Measurements from ENCODE around the gene FZD1.
"Not testable (repeated sequence)": the region's sequence is repeated elsewhere in the genome, so short reads cannot be mapped to it uniquely, and the experiment has no call there.

FZD1 gene

GRCh38 chr7:91295576-91295975 is 31.3 kb downstream of the FZD1 start:
- no peak for DNase-seq (ENCODE audit: low read depth, low spot score)

DNA sequence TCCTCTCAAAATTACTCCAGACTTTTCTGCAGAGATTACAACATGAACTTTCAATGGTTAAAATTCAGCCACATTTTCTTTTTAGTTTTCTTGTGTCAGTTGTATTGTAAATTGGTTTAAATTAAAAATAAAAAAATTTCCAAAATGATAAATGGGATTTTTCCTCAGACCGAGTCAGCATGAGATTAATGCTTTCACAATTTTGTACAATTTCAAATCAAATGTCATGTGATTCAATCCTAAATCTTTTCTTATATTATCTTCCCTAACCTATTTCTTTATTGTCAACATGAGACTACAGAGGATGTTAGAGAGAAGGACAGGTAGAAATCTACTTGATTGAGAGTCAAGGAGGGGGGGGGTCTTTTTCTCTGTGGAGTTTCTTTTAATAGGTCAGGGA is 33.7 kb downstream of the FZD1 start:
- no peak for DNase-seq (ENCODE audit: low read depth, low spot score)

GRCh38 chr7:91299952-91300775 is 35.9 kb downstream of the FZD1 start:
- no peak for DNase-seq (ENCODE audit: low read depth, low spot score)

DNA sequence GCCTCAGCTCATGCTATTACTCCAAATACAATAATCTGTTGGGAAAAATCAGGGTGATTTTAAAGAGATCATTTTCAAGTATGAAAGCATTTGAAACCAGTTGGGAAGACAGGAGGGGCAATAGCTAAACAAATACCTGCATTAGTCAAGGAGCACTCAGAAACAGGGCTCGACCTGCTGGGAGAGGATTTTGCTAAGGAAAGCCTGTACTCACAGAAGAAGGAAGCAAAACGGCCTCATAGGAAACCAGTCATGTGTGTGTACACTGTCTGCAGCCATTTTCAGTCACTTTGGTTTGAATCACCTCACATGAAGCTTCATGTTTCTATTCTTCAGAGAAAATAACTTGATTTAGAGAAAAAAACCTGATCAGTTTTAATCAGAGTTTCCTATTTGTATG is 38.6 kb downstream of the FZD1 start:
- DNase-seq (ENCODE audit: low read depth, low spot score), result no peak

DNA sequence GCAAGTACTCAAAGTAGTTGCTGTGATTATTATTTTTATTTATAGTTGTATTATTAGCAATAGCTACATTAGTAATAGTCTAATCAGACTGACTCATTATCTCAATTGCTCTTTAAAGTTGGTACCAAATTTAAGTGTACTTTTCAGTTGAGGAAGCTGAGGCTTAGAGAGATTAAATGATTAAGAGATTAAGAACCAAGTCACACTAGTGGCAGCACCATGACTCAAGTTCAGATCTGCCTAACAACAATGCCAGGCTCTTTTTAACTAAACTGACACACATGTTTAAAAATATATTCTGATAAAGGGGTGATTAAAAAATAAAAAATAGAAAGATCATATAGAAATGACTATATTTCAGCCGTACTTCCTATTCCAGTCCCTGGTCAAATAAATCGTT is 42.0 kb downstream of the FZD1 start:
- no peak for DNase-seq (ENCODE audit: low read depth, low spot score)

- no peak for DNase-seq (ENCODE audit: low read depth, low spot score)
Measured at GRCh38 chr7:91307467-91307866, 43.2 kb downstream of the FZD1 start.

- DNase-seq (ENCODE audit: low read depth, low spot score), result not testable (repeated sequence)
Measured at GRCh38 chr7:91308191-91308590, 44.0 kb downstream of the FZD1 start.

DNA sequence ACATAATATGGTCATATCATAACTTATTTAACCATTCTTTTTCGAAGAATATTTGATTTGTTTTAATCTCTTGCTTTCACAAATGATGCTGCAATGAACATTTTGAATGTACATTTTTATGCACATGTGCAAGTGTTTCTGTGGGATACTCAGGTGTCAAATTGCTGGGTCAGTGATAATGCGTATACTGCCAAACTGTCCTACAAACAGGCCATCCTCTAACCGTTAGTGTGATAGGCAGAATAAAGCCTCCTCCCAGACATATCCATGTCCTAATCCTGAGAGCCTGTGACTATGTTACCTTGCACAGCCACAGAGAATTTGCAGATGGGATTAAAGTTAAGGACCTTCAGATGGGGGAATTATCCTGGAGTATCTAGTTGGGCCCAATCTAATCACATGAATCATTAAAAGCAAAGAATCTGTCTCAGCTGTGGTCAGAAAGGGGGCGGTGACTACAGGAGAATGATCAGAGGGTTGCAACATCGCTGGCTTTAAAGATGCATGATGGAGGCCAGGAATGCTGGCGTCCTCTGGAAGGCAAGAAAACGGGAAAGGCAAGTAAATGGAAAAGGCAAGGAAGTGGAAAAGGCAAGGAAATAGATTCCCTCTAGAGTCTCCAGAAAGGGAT is 46.7 kb downstream of the FZD1 start:
- DNase-seq (ENCODE audit: low read depth, low spot score), result peak; percentile 45

GRCh38 chr7:91311839-91312238 is 47.6 kb downstream of the FZD1 start:
- no peak for DNase-seq (ENCODE audit: low read depth, low spot score)

DNA sequence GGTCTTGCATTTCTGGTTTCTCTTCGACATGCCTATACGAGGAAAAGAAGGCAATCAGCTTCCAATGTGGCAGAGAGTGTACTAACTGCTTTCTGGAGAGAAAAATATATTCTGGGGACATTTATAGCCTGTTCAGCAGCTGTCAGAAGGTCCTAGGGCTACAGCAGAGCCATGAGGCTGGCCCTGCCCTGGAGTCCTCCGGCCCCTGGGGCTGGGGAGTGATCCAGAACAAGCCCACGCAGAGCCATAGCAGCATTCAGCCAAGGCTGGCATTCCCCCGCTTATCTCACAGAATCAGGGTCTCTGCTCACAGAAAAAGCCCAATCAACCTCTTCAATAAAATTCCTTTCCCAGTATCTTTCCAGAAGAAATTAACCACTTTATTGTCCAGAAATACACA is 48.9 kb downstream of the FZD1 start:
- DNase-seq (ENCODE audit: low read depth, low spot score), result no peak

- DNase-seq (ENCODE audit: low read depth, low spot score), result no peak
Measured at GRCh38 chr7:91314591-91315323, 50.5 kb downstream of the FZD1 start.

DNA sequence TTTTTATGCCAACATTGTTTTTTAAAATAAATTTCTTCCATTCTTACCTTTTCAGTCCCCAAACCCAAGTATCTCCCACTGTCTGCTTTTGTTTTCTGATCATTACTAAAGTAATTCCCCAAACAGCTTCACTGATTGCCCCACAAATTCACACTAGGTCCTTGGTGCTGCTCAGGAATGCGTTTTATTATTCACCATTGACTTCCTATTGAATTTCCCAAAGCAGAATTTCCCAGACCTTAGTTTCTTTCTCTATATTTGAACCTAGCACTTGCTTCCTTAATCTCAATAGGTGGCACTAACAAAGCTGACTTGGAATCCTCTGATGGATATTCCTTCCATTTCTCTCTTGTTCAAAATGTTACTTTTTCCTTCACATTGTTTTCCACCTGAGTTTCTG is 52.2 kb downstream of the FZD1 start:
- no peak for DNase-seq (ENCODE audit: low read depth, low spot score)

DNA sequence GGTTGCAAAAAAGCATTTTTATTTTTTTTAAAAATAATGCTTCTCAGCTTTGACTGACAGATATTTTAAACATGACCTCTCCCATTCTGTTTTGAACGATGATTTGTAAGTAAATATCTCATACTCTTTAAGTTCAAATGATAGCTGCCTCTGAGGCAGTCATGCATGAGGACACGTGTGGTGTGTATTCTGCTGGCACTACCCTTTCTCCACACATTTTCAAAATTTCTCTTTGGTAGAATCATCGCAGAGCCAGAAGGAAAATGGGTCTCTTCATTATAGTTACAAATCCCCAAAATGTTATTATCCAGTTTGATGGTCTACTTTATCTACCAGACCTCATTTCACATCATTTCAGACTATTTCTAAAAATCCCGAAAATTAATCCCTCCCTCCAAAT is 55.1 kb downstream of the FZD1 start:
- no peak for DNase-seq (ENCODE audit: low read depth, low spot score)

GRCh38 chr7:91320366-91321078 is 56.3 kb downstream of the FZD1 start:
- DNase-seq (ENCODE audit: low read depth, low spot score), result no peak

All from astrocyte of the hippocampus (primary cell).